Liver (tissue), 9 donors: Measurements from ENCODE around the gene DEK. TPM values are rescaled to one million over a fixed set of nuclear protein-coding genes. Genes with fewer than 3 reads are reported as not detected.

Experiments used
- DNase-seq: peaks from one replicate; pipeline ENCODE4 v3.0.0-alpha.2; 2017; ENCODE audit warnings: low spot score
- H3K27ac ChIP-seq, 2 donors: one replicate each; pipeline ENCODE4 v1.7.0; 2013; ENCODE audit warnings: inconsistent platforms in 2 of 2, low read length in 2 of 2, control low read depth in 1 of 2, low read depth in 1 of 2, mild to moderate bottlenecking in 1 of 2
- H3K27me3 ChIP-seq, 4 donors: one replicate each; pipeline versions ENCODE4 v1.6.1 to v1.7.0; 2013; ENCODE audit warnings: low read length in 3 of 4, inconsistent platforms in 1 of 4, mild to moderate bottlenecking in 1 of 4, moderate library complexity in 1 of 4; ENCODE audit not compliant: control insufficient read depth in 4 of 4, insufficient read depth in 4 of 4
- H3K36me3 ChIP-seq, 4 donors: one replicate each; pipeline versions ENCODE4 v1.6.1 to v1.7.0; 2013; ENCODE audit warnings: low read length in 3 of 4, mild to moderate bottlenecking in 3 of 4, low read depth in 1 of 4, moderate library complexity in 1 of 4; ENCODE audit not compliant: control insufficient read depth in 4 of 4, insufficient read depth in 3 of 4
- H3K4me1 ChIP-seq, 4 donors: one replicate each; pipeline versions ENCODE4 v1.6.1 to v1.7.0; 2013; ENCODE audit warnings: low read length in 3 of 4, mild to moderate bottlenecking in 3 of 4, moderate library complexity in 1 of 4; ENCODE audit not compliant: control insufficient read depth in 4 of 4, insufficient read depth in 4 of 4
- H3K4me3 ChIP-seq, 3 donors: one replicate each; pipeline versions ENCODE4 v1.6.1 to v1.7.0; 2013; ENCODE audit warnings: low read length in 3 of 3, control low read depth in 1 of 3, low read depth in 1 of 3, mild to moderate bottlenecking in 1 of 3
- H3K9ac ChIP-seq, 2 donors: one replicate each; pipeline ENCODE4 v1.7.0; 2013; ENCODE audit warnings: low read length in 2 of 2, mild to moderate bottlenecking in 2 of 2, moderate library complexity in 2 of 2, control low read depth in 1 of 2, low read depth in 1 of 2
- H3K9me3 ChIP-seq, 4 donors: one replicate each; pipeline versions ENCODE4 v1.6.1 to v1.7.0; 2013; ENCODE audit warnings: low read length in 3 of 4; ENCODE audit not compliant: control insufficient read depth in 4 of 4
- EGR1 ChIP-seq, 2 donors: IDR thresholded peaks; 2 replicates each; pipeline ENCODE4 v1.6.1; 2016 to 2018; ENCODE audit warnings: antibody characterized with exemption in 2 of 2, low read depth in 2 of 2
- FOXA1 ChIP-seq: IDR thresholded peaks from 2 replicates; pipeline ENCODE4 v1.6.1; 2016; ENCODE audit warnings: antibody characterized with exemption
- FOXA2 ChIP-seq: IDR thresholded peaks from 2 replicates; pipeline ENCODE4 v1.6.1; 2016; ENCODE audit warnings: antibody characterized with exemption
- GABPA ChIP-seq, 2 donors: IDR thresholded peaks in 1 of 2; conservative IDR thresholded peaks in 1 of 2; 2 replicates each; pipeline ENCODE4 v1.6.1; 2016; ENCODE audit warnings: antibody characterized with exemption in 2 of 2, mild to moderate bottlenecking in 1 of 2, moderate library complexity in 1 of 2
- HNF4A ChIP-seq, 2 donors: conservative IDR thresholded peaks; 2 replicates each; pipeline ENCODE4 v1.6.1; 2016; ENCODE audit warnings: antibody characterized with exemption in 2 of 2, mild to moderate bottlenecking in 2 of 2
- HNF4G ChIP-seq: IDR thresholded peaks from 2 replicates; pipeline ENCODE4 v1.6.1; 2016; ENCODE audit warnings: antibody characterized with exemption
- JUND ChIP-seq, 2 donors: IDR thresholded peaks; 2 replicates each; pipeline ENCODE4 v1.6.1; 2016; ENCODE audit warnings: antibody characterized with exemption in 2 of 2
- NR2F2 ChIP-seq: IDR thresholded peaks from 2 replicates; pipeline ENCODE4 v1.6.1; 2016; ENCODE audit warnings: antibody characterized with exemption
- RAD21 ChIP-seq, 2 donors: IDR thresholded peaks; 2 replicates each; pipeline ENCODE4 v1.6.1; 2016; ENCODE audit warnings: antibody characterized with exemption in 2 of 2, mild to moderate bottlenecking in 2 of 2
- RXRA ChIP-seq, 2 donors: IDR thresholded peaks; 2 replicates each; pipeline ENCODE4 v1.6.1; 2017 to 2018; ENCODE audit warnings: antibody characterized with exemption in 2 of 2, mild to moderate bottlenecking in 1 of 2
- SP1 ChIP-seq: IDR thresholded peaks from 2 replicates; pipeline ENCODE4 v1.6.1; 2018; ENCODE audit warnings: antibody characterized with exemption, mild to moderate bottlenecking
- TAF1 ChIP-seq: conservative IDR thresholded peaks from 2 replicates; pipeline ENCODE4 v1.6.1; 2016; ENCODE audit warnings: antibody characterized with exemption, mild to moderate bottlenecking
- YY1 ChIP-seq: IDR thresholded peaks from 2 replicates; pipeline ENCODE4 v1.6.1; 2016; ENCODE audit warnings: antibody characterized with exemption, mild to moderate bottlenecking
- WGBS: extraction: QIAGEN DNeasy Blood & Tissue Kit; methylation state at CpG from one replicate; pipeline ENCODE4 v1.1.7; 2013; 5-methylcytosine and 5-hydroxymethylcytosine counted together
- polyA plus RNA-seq, 2 donors: library from polyadenylated mRNA; stranded (reverse) in 1 of 2; unstranded in 1 of 2; fragments of 200-250 nt in 1 of 2; fragments of >200 nt in 1 of 2; fragmentation: Nextera tagmentation in 1 of 2; extraction: Ambion mirVana in 1 of 2; gene quantifications; one replicate each; pipeline versions ENCODE4 v1.2.1 to v1.2.3, GENCODE V29; 2013 to 2015
- total RNA-seq, 2 donors: library from RNA; depleted of rRNA; stranded (reverse); fragments of >200 nt; gene quantifications; one replicate each; pipeline ENCODE4 v1.2.3, GENCODE V29; 2014
- TF ChIP-seq, protein P1 (sequence below): fragments of 150-350 bp; IDR thresholded peaks from 2 replicates; pipeline ENCODE4 v1.5.1; 2017; ENCODE audit warnings: improper control_type of control experiment, low read depth, low read length; ENCODE audit not compliant: missing input control
- TF ChIP-seq, protein P2 (sequence below): IDR thresholded peaks from 2 replicates; pipeline ENCODE4 v1.6.1; 2016; ENCODE audit warnings: antibody characterized with exemption, mild to moderate bottlenecking
- TF ChIP-seq, protein P3 (sequence below): IDR thresholded peaks from 2 replicates; pipeline ENCODE4 v1.6.1; 2016; ENCODE audit warnings: antibody characterized with exemption
- TF ChIP-seq, protein P4 (sequence below): IDR thresholded peaks from 2 replicates; pipeline ENCODE4 v1.6.1; 2016; ENCODE audit warnings: antibody characterized with exemption
- TF ChIP-seq, protein P5 (sequence below): IDR thresholded peaks from 2 replicates; pipeline ENCODE4 v1.6.1; 2016; ENCODE audit warnings: antibody characterized with exemption
- donor health status: healthy.
- donor health status: healthy.
- donor health status: healthy.
- donor health status: healthy.
- donor health status: healthy.

The DEK gene
- total and polyA plus RNA-seq, 4 donors: 19.7 to 92.6 (median 26.8) TPM

DNA sequence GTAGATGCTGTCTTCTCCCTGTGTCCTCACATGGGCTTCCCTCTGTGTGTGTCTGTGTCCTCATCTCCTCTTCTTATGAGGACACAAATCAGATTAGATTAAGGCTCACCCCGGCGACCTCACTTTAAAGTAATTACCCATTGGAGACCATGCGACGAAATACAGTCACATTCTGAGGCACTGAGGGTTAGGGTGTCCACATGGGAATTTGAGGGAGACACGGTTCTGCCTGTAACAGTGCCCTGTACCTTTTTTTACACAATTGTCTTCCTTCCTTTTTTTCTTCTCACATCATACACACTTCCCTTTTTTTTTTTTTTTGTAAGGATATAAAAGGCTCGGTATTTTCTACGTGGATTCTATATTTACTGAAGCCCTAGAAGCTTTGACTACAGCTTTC, 48.9 kb downstream of the DEK start:
- no peak for DNase-seq
- Histone ChIP-seq H3K27me3 (no peaks in the 10 kb centered on the region), H3K4me3 (no peak overlapping the region), H3K27ac (no peak overlapping the region), H3K9me3 (no peaks in the 10 kb centered on the region), H3K36me3 (peaks cover 4 to 15% (median 8%) of the 10 kb centered on the region in 4 donors), H3K4me1 (peaks cover 1 to 4% (median 3%) of the 10 kb centered on the region in 4 donors), H3K9ac (no peak overlapping the region)
- TF ChIP-seq TAF1: no peak
- WGBS: 84% methylated on average over 7 of the region's 7 CpGs

DNA sequence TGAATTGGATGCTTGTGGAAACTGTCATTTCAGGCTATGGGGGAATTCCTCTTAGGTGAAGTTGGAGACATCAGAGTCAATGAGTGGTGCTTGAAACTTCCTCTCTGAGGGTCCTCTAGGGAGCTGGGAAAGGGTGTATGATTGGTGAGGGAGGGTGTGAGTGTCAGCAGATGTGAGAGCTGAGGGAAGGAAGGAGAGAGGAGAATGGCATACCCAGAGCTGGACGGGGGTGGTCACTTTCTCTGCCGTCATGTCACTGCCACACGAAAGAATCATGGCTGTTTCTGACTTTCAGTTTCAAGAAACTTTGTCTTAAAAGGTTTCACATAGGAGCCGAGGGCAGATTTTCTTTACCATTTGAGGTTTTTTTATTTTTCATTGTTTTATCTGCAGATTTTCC, 50.3 kb downstream of the DEK start:
- Histone ChIP-seq H3K9me3 (no peaks in the 10 kb centered on the region), H3K4me1 (peaks cover 5 to 17% (median 14%) of the 10 kb centered on the region in 4 donors), H3K27me3 (no peaks in the 10 kb centered on the region), H3K27ac (no peak overlapping the region), H3K9ac (no peak overlapping the region), H3K36me3 (peaks cover 0 to 15% (median 9%) of the 10 kb centered on the region in 4 donors), H3K4me3 (no peak overlapping the region)
- TF ChIP-seq, protein P1, sequence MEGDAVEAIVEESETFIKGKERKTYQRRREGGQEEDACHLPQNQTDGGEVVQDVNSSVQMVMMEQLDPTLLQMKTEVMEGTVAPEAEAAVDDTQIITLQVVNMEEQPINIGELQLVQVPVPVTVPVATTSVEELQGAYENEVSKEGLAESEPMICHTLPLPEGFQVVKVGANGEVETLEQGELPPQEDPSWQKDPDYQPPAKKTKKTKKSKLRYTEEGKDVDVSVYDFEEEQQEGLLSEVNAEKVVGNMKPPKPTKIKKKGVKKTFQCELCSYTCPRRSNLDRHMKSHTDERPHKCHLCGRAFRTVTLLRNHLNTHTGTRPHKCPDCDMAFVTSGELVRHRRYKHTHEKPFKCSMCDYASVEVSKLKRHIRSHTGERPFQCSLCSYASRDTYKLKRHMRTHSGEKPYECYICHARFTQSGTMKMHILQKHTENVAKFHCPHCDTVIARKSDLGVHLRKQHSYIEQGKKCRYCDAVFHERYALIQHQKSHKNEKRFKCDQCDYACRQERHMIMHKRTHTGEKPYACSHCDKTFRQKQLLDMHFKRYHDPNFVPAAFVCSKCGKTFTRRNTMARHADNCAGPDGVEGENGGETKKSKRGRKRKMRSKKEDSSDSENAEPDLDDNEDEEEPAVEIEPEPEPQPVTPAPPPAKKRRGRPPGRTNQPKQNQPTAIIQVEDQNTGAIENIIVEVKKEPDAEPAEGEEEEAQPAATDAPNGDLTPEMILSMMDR: no peak
- TF ChIP-seq EGR1 (IDR thresholded peaks at IDR 0.05; ENCODE audit: low read depth in 2 of 2) (no peak), RAD21 (IDR thresholded peaks at IDR 0.05) (no peak)
- DNase-seq: no peak
- WGBS: 89% methylated on average over 4 of the region's 4 CpGs

DNA sequence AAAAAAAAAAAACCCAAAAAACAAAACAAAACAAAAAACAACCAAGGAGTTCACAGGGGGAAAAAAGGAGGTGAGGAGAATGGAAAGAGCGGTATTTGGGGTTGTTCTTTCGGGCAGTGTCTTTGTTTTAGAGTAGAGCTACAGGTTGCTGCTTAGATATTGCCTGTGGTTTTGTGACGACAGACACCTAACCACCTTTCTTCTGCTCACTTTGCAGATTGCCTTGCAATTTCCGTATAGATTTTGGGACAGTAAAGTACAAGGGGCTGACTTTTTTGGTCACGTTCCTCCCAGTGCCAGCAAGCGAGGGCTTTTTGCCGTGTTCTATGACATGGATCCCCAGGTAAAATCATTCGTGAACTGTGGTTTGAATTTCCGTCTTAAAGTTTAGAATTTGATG, 50.9 kb downstream of the DEK start:
- DNase-seq: no peak
- Histone ChIP-seq H3K4me1 (peaks cover 5 to 20% (median 15%) of the 10 kb centered on the region in 4 donors), H3K27me3 (no peaks in the 10 kb centered on the region), H3K9ac (no peak overlapping the region), H3K4me3 (no peak overlapping the region), H3K36me3 (peaks cover 0 to 15% (median 10%) of the 10 kb centered on the region in 4 donors), H3K9me3 (no peaks in the 10 kb centered on the region), H3K27ac (no peak overlapping the region)
- 95% methylated on average over 9 of the region's 9 CpGs for WGBS
- TF ChIP-seq RXRA (IDR thresholded peaks at IDR 0.05) (no peak), FOXA2 (no peak), NR2F2 (no peak), SP1 (no peak), YY1 (no peak), EGR1 (IDR thresholded peaks at IDR 0.05; ENCODE audit: low read depth in 2 of 2) (no peak), RAD21 (IDR thresholded peaks at IDR 0.05) (no peak), TAF1 (no peak), FOXA1 (no peak), JUND (IDR thresholded peaks at IDR 0.05) (no peak), HNF4A (conservative IDR thresholded peaks at IDR 0.05) (no peak), GABPA (IDR thresholded peaks at IDR 0.05 in 1 of 2, conservative IDR thresholded peaks at IDR 0.05 in 1 of 2) (no peak), HNF4G (no peak)
- TF ChIP-seq, protein P2, sequence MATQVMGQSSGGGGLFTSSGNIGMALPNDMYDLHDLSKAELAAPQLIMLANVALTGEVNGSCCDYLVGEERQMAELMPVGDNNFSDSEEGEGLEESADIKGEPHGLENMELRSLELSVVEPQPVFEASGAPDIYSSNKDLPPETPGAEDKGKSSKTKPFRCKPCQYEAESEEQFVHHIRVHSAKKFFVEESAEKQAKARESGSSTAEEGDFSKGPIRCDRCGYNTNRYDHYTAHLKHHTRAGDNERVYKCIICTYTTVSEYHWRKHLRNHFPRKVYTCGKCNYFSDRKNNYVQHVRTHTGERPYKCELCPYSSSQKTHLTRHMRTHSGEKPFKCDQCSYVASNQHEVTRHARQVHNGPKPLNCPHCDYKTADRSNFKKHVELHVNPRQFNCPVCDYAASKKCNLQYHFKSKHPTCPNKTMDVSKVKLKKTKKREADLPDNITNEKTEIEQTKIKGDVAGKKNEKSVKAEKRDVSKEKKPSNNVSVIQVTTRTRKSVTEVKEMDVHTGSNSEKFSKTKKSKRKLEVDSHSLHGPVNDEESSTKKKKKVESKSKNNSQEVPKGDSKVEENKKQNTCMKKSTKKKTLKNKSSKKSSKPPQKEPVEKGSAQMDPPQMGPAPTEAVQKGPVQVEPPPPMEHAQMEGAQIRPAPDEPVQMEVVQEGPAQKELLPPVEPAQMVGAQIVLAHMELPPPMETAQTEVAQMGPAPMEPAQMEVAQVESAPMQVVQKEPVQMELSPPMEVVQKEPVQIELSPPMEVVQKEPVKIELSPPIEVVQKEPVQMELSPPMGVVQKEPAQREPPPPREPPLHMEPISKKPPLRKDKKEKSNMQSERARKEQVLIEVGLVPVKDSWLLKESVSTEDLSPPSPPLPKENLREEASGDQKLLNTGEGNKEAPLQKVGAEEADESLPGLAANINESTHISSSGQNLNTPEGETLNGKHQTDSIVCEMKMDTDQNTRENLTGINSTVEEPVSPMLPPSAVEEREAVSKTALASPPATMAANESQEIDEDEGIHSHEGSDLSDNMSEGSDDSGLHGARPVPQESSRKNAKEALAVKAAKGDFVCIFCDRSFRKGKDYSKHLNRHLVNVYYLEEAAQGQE: no peak
- TF ChIP-seq, protein P3, sequence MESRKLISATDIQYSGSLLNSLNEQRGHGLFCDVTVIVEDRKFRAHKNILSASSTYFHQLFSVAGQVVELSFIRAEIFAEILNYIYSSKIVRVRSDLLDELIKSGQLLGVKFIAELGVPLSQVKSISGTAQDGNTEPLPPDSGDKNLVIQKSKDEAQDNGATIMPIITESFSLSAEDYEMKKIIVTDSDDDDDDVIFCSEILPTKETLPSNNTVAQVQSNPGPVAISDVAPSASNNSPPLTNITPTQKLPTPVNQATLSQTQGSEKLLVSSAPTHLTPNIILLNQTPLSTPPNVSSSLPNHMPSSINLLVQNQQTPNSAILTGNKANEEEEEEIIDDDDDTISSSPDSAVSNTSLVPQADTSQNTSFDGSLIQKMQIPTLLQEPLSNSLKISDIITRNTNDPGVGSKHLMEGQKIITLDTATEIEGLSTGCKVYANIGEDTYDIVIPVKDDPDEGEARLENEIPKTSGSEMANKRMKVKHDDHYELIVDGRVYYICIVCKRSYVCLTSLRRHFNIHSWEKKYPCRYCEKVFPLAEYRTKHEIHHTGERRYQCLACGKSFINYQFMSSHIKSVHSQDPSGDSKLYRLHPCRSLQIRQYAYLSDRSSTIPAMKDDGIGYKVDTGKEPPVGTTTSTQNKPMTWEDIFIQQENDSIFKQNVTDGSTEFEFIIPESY: no peak
- TF ChIP-seq, protein P4, sequence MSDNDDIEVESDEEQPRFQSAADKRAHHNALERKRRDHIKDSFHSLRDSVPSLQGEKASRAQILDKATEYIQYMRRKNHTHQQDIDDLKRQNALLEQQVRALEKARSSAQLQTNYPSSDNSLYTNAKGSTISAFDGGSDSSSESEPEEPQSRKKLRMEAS: no peak
- TF ChIP-seq, protein P5, sequence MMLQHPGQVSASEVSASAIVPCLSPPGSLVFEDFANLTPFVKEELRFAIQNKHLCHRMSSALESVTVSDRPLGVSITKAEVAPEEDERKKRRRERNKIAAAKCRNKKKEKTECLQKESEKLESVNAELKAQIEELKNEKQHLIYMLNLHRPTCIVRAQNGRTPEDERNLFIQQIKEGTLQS: no peak
- TF ChIP-seq, protein P1: no peak
